NCI-H510A (cell line): ENCODE results near the gene DEFB132.

ENCODE experiments used
- DNase-seq: peaks from one replicate; lab custom pipeline; 2025; lab: John Stamatoyannopoulos, UW

Gene DEFB132

GRCh38 chr20:297098-297924 lies 39.8 kb downstream of the DEFB132 start, which contains the start of gene ZCCHC3:
TSS of gene ZCCHC3 (plus strand) at chr20:297570. CDS start at chr20:297587, 17 bp downstream.
- DNase-seq, result peak; percentile 95

GRCh38 chr20:297925-298775 lies 40.6 kb downstream of the DEFB132 start:
- DNase-seq, result peak; percentile 89

GRCh38 chr20:298776-299391 lies 41.4 kb downstream of the DEFB132 start:
- DNase-seq, result no peak

- DNase-seq, result no peak
These were observed 42.9 kb downstream of the DEFB132 start for GRCh38 chr20:300345-300990.

- no peak for DNase-seq
These were observed 44.6 kb downstream of the DEFB132 start for GRCh38 chr20:301886-302848.

GRCh38 chr20:305745-306144 lies 48.2 kb downstream of the DEFB132 start:
- DNase-seq, result no peak

- DNase-seq, result no peak
These were observed 51.0 kb downstream of the DEFB132 start for GRCh38 chr20:308427-309038.

- no peak for DNase-seq
These were observed 51.8 kb downstream of the DEFB132 start for GRCh38 chr20:309306-309840.

- peak; percentile 99 for DNase-seq
These were observed 52.5 kb downstream of the DEFB132 start for GRCh38 chr20:309841-310644.

GRCh38 chr20:310645-311044 lies 53.1 kb downstream of the DEFB132 start:
- DNase-seq, result no peak
